GM18508 (cell line): Measurements from ENCODE around the gene NDUFB2.
"Not testable (repeated sequence)": the region's sequence is repeated elsewhere in the genome, so short reads cannot be mapped to it uniquely, and the experiment has no call there.

Experiments used
- ATAC-seq: cut with Tn5 transposase; IDR thresholded peaks from one replicate; pipeline ENCODE4 v1.9.1; 2021; ENCODE audit warnings: moderate number of reproducible peaks; ENCODE audit not compliant: insufficient read depth, unreplicated experiment

Gene NDUFB2

GRCh38 chr7:140688341-140688740 lies 8.2 kb upstream of the NDUFB2 start:
- ATAC-seq = no peak

GRCh38 chr7:140689199-140690152 lies 7.0 kb upstream of the NDUFB2 start:
- no peak for ATAC-seq

GRCh38 chr7:140691376-140692045 lies 5.0 kb upstream of the NDUFB2 start:
- no peak for ATAC-seq

- ATAC-seq = not testable (repeated sequence)
These were observed 2.7 kb upstream of the NDUFB2 start for GRCh38 chr7:140693849-140694248.

GRCh38 chr7:140694592-140694991 lies 1.9 kb upstream of the NDUFB2 start:
- no peak for ATAC-seq

- ATAC-seq = no peak
These were observed 1.1 kb upstream of the NDUFB2 start for GRCh38 chr7:140695381-140695780.

GRCh38 chr7:140696024-140696679 lies 356 bp upstream of the NDUFB2 start:
- peak; percentile 65 for ATAC-seq

GRCh38 chr7:140697447-140698143 lies 1.1 kb downstream of the NDUFB2 start:
- no peak for ATAC-seq

- ATAC-seq = no peak
These were observed 2.0 kb downstream of the NDUFB2 start for GRCh38 chr7:140698477-140698876.

GRCh38 chr7:140702774-140703173 lies 6.3 kb downstream of the NDUFB2 start:
- no peak for ATAC-seq

- no peak for ATAC-seq
These were observed 7.7 kb downstream of the NDUFB2 start for GRCh38 chr7:140704205-140704604.

GRCh38 chr7:140707132-140707531 lies 10.6 kb downstream of the NDUFB2 start:
- ATAC-seq = no peak

- ATAC-seq = not testable (repeated sequence)
These were observed 12.3 kb downstream of the NDUFB2 start for GRCh38 chr7:140708764-140709163.

- not testable (repeated sequence) for ATAC-seq
These were observed 15.9 kb downstream of the NDUFB2 start for GRCh38 chr7:140712392-140712791.

GRCh38 chr7:140714331-140715040 lies 18.0 kb downstream of the NDUFB2 start:
- no peak for ATAC-seq

- no peak for ATAC-seq
These were observed 23.2 kb downstream of the NDUFB2 start for GRCh38 chr7:140719721-140720120.

- ATAC-seq = no peak
These were observed 25.7 kb downstream of the NDUFB2 start for GRCh38 chr7:140722254-140722653.

GRCh38 chr7:140723006-140723405 lies 26.5 kb downstream of the NDUFB2 start:
- ATAC-seq = no peak

GRCh38 chr7:140723574-140723973 lies 27.1 kb downstream of the NDUFB2 start:
- no peak for ATAC-seq

- ATAC-seq = no peak
These were observed 28.2 kb downstream of the NDUFB2 start for GRCh38 chr7:140724706-140725105.
